Measurements from ENCODE around the gene TFF2. TPM values are rescaled to one million over a fixed set of nuclear protein-coding genes. Genes with fewer than 3 reads are reported as not detected.

TFF2 gene
- total and polyA plus RNA-seq, 11 donors: not detected

- TF ChIP-seq CTCF (IDR thresholded peaks at IDR 0.05) (no peak), POLR2A (IDR thresholded peaks at IDR 0.05) (no peak)
- intact Hi-C loops (cut with DNase I): no loop called here
- ATAC-seq: peak in 1 of 4 donors; percentile 31
- Histone ChIP-seq H3K27me3 (peaks cover 0 to 11% (median 0%) of the 10 kb centered on the region in 9 donors), H3K36me3 (no peaks in the 10 kb centered on the region), H3K9me3 (peaks cover 0 to 6% (median under 1%) of the 10 kb centered on the region in 12 donors), H3K4me1 (peaks cover 0 to 7% (median 0%) of the 10 kb centered on the region in 12 donors), H3K4me3 (no peak overlapping the region), H3K27ac (no peak overlapping the region)
- no peak for DNase-seq
- 63 to 72% (median 69%) methylated on average over 3 of the region's 3 CpGs for WGBS, 4 donors
Observed at GRCh38 chr21:42387164-42387563, 36.4 kb upstream of the TFF2 start.

GRCh38 chr21:42386034-42386591 lies 35.3 kb upstream of the TFF2 start:
- Histone ChIP-seq H3K4me3 (no peak overlapping the region), H3K27me3 (peaks cover 0 to 11% (median 0%) of the 10 kb centered on the region in 9 donors), H3K27ac (no peak overlapping the region), H3K9me3 (peaks cover 0 to 15% (median 4%) of the 10 kb centered on the region in 12 donors), H3K4me1 (peaks cover 0 to 7% (median 0%) of the 10 kb centered on the region in 12 donors), H3K36me3 (no peaks in the 10 kb centered on the region)
- TF ChIP-seq POLR2A (IDR thresholded peaks at IDR 0.05) (no peak), CTCF (IDR thresholded peaks at IDR 0.05) (no peak)
- DNase-seq: no peak
- WGBS, 4 donors: 89 to 95% (median 94%) methylated on average over 11 of the region's 11 CpGs
- no peak for ATAC-seq
- intact Hi-C loops (cut with DNase I): no loop called here

GRCh38 chr21:42385619-42386018 lies 34.8 kb upstream of the TFF2 start:
- DNase-seq (no peak), ATAC-seq (no peak)
- H3K27me3 ChIP-seq: peaks cover 0 to 11% (median 0%) of the 10 kb centered on the region in 9 donors
- no peak overlapping the region for H3K27ac ChIP-seq
- no peak overlapping the region for H3K4me3 ChIP-seq
- intact Hi-C loops (cut with DNase I): no loop called here
- H3K9me3 ChIP-seq: peaks cover 0 to 15% (median 4%) of the 10 kb centered on the region in 12 donors
- 93 to 100% (median 95%) methylated on average over 5 of the region's 5 CpGs for WGBS, 4 donors
- TF ChIP-seq CTCF (IDR thresholded peaks at IDR 0.05) (no peak), POLR2A (IDR thresholded peaks at IDR 0.05) (no peak)
- H3K36me3 ChIP-seq: no peaks in the 10 kb centered on the region
- H3K4me1 ChIP-seq: peaks cover 0 to 7% (median 0%) of the 10 kb centered on the region in 12 donors

GRCh38 chr21:42384989-42385388 lies 34.2 kb upstream of the TFF2 start:
- DNase-seq: no peak
- no peak for TF ChIP-seq CTCF (IDR thresholded peaks at IDR 0.05)
- no peak for TF ChIP-seq POLR2A (IDR thresholded peaks at IDR 0.05)
- 76 to 84% (median 79%) methylated on average over 2 of the region's 2 CpGs for WGBS, 4 donors
- peaks cover 0 to 7% (median 0%) of the 10 kb centered on the region in 12 donors for H3K4me1 ChIP-seq
- ATAC-seq: peak in 1 of 4 donors; percentile 29
- H3K36me3 ChIP-seq: no peaks in the 10 kb centered on the region
- H3K9me3 ChIP-seq: peaks cover 0 to 15% (median 4%) of the 10 kb centered on the region in 12 donors
- intact Hi-C loops (cut with DNase I): loop anchor here in 1 of 10 donors (5.0 kb wide), 1 partner anchor 238 kb away; no protein-coding TSS in a partner anchor
- H3K27me3 ChIP-seq: peaks cover 0 to 11% (median 0%) of the 10 kb centered on the region in 9 donors
- H3K4me3 ChIP-seq: no peak overlapping the region
- no peak overlapping the region for H3K27ac ChIP-seq
